B cell (primary cell): Measurements from ENCODE around the gene DAZL. TPM values are rescaled to one million over a fixed set of nuclear protein-coding genes. Genes with fewer than 3 reads are reported as not detected.

ENCODE experiments used
- ATAC-seq: fragments of 200-7000 bp; cut with Tn5 transposase; one replicate; pipeline ENCODE4 v1.10.0; 2021; ENCODE audit warnings: low read depth, mild to moderate bottlenecking, moderate number of reproducible peaks, moderate library complexity
- CTCF ChIA-PET: fragments of 350-600 bp; sonication (Branson Sonifier 250); formaldehyde crosslinking; loops from one replicate; lab custom pipeline; 2021; ENCODE audit warnings: antibody characterized with exemption, inconsistent platforms; lab: Charles Lee
- POLR2A ChIA-PET: fragments of 350-600 bp; sonication (Branson Sonifier 250); formaldehyde crosslinking; loops from one replicate; lab custom pipeline; 2021; ENCODE audit warnings: antibody characterized with exemption; lab: Charles Lee
- DNase-seq: peaks from one replicate; pipeline ENCODE4 v3.0.0; 2013
- H2AFZ ChIP-seq: 2 replicates; pipeline ENCODE4 v1.6.1; 2012; ENCODE audit warnings: mild to moderate bottlenecking, low read depth, low read length; ENCODE audit not compliant: insufficient read depth, poor library complexity, severe bottlenecking
- H3K27ac ChIP-seq, 2 donors: 1 replicate in 1 of 2; 2 replicates in 1 of 2; pipeline ENCODE4 v1.5.1; 2012 to 2013; ENCODE audit warnings: low read length in 2 of 2, mild to moderate bottlenecking in 2 of 2, moderate library complexity in 1 of 2
- H3K27me3 ChIP-seq, 4 experiments: fragments of 200-600 bp in 1 of 4; sonication (generic) in 1 of 4; replicated peaks in 1 of 4; 1 replicate in 2 of 4; 2 replicates in 2 of 4; pipeline versions ENCODE4 v1.6.1 to v1.7.0; 2013 to 2016; ENCODE audit warnings: low read length in 3 of 4, mild to moderate bottlenecking in 2 of 4, mixed read lengths in 1 of 4, moderate library complexity in 1 of 4; ENCODE audit not compliant: insufficient read depth in 4 of 4, control insufficient read depth in 3 of 4; ENCODE audit errors: control extremely low read depth in 1 of 4
- H3K36me3 ChIP-seq, 2 experiments: replicated peaks in 1 of 2; 1 replicate in 1 of 2; 2 replicates in 1 of 2; pipeline versions ENCODE4 v1.6.1 to v1.7.1; 2013; ENCODE audit warnings: low read length in 1 of 2; ENCODE audit not compliant: insufficient read depth in 2 of 2, control insufficient read depth in 1 of 2; ENCODE audit errors: control extremely low read depth in 1 of 2, extremely low read depth in 1 of 2
- H3K4me1 ChIP-seq, 2 donors: fragments of 200-600 bp in 1 of 2; sonication (generic) in 1 of 2; 1 replicate in 1 of 2; 2 replicates in 1 of 2; pipeline versions ENCODE4 v1.5.1 to v1.6.1; 2013 to 2017; ENCODE audit warnings: low read length in 2 of 2; ENCODE audit not compliant: control insufficient read depth in 2 of 2, insufficient read depth in 2 of 2
- H3K4me2 ChIP-seq: replicated peaks from 2 replicates; pipeline ENCODE3; 2012; ENCODE audit warnings: mild to moderate bottlenecking, low read depth, low read length; ENCODE audit not compliant: poor library complexity, severe bottlenecking
- H3K4me3 ChIP-seq, 5 experiments: fragments of 200-600 bp in 1 of 5; sonication (generic) in 1 of 5; 1 replicate in 3 of 5; 2 replicates in 2 of 5; pipeline versions ENCODE4 v1.5.1 to v1.7.0; 2011 to 2016; ENCODE audit warnings: low read length in 4 of 5, mild to moderate bottlenecking in 4 of 5, low read depth in 2 of 5, control low read depth in 1 of 5, moderate library complexity in 1 of 5; ENCODE audit not compliant: insufficient read depth in 1 of 5; ENCODE audit errors: control extremely low read depth in 1 of 5, extremely low read depth in 1 of 5
- H3K79me2 ChIP-seq: fragments of 200-600 bp; sonication (generic); one replicate; pipeline ENCODE4 v1.6.0; 2016; ENCODE audit warnings: low read length; ENCODE audit not compliant: control insufficient read depth, insufficient read depth
- H3K9ac ChIP-seq: fragments of 200-600 bp; sonication (generic); 2 replicates; pipeline ENCODE4 v1.6.1; 2017; ENCODE audit warnings: mild to moderate bottlenecking, low read length, moderate library complexity
- H3K9me3 ChIP-seq, 3 donors: one replicate each; pipeline versions ENCODE4 v1.6.1 to v1.7.1; 2013; ENCODE audit warnings: low read length in 2 of 3; ENCODE audit not compliant: control insufficient read depth in 2 of 3, insufficient read depth in 1 of 3; ENCODE audit errors: control extremely low read depth in 1 of 3
- H4K20me1 ChIP-seq: 2 replicates; pipeline ENCODE4 v1.6.0; 2012; ENCODE audit warnings: mild to moderate bottlenecking, low read length; ENCODE audit not compliant: insufficient read depth, control insufficient read depth, poor library complexity, severe bottlenecking
- H3K27ac Mint-ChIP-seq: one replicate; pipeline ENCODE4 v1.8.0; 2021; ENCODE audit warnings: mixed read lengths
- H3K27me3 Mint-ChIP-seq: one replicate; pipeline ENCODE4 v1.8.0; 2021; ENCODE audit warnings: mixed read lengths
- H3K4me1 Mint-ChIP-seq: one replicate; pipeline ENCODE4 v1.8.0; 2021; ENCODE audit warnings: mixed read lengths
- H3K4me3 Mint-ChIP-seq: one replicate; pipeline ENCODE4 v1.8.0; 2021; ENCODE audit warnings: mixed read lengths
- H3K9me3 Mint-ChIP-seq: one replicate; pipeline ENCODE4 v1.8.0; 2022; ENCODE audit warnings: mixed read lengths; ENCODE audit not compliant: insufficient read depth
- CTCF ChIP-seq: fragments of 200-600 bp; IDR thresholded peaks from one replicate; pipeline ENCODE4 v1.8.0; 2022; ENCODE audit warnings: antibody characterized with exemption, mild to moderate bottlenecking
- EZH2 ChIP-seq: IDR thresholded peaks from 2 replicates; pipeline ENCODE4 v1.6.1; 2012; ENCODE audit warnings: borderline replicate concordance, low read depth, mild to moderate bottlenecking, moderate library complexity, low read length; ENCODE audit not compliant: insufficient read depth, poor library complexity, severe bottlenecking
- WGBS: methylation state at CpG from one replicate; pipeline ENCODE4 v1.1.5; 2013; ENCODE audit warnings: missing lambda C conversion rate; ENCODE audit not compliant: insufficient coverage; 5-methylcytosine and 5-hydroxymethylcytosine counted together
- intact Hi-C: fragments of 100-400 bp; cut with micrococcal nuclease; formaldehyde crosslinking; loops from one replicate; pipeline ENCODE4 v1.10.0; 2022
- polyA plus RNA-seq: library from polyadenylated mRNA; depleted of rRNA; stranded (reverse); fragments of >200 nt; gene quantifications from 2 replicates; pipeline ENCODE4 v1.2.3, GENCODE V29; 2012
- total RNA-seq, 2 donors: library from RNA; stranded (reverse); fragments of 120-200 nt in 1 of 2; gene quantifications; 1 replicate in 1 of 2; 2 replicates in 1 of 2; pipeline versions ENCODE4 v1.2.3 to v1.2.4, GENCODE V29; 2013 to 2022

DAZL gene
- total and polyA plus RNA-seq, 2 donors (not counting 1 experiment from before 2014, with no cell fraction given), result 1.3 TPM; not detected in 1

GRCh38 chr3:16601537-16602005 lies 3.7 kb downstream of the DAZL start:
- Mint-ChIP-seq H3K9me3 (no peaks in the 10 kb centered on the region), H3K4me3 (no peak overlapping the region), H3K27ac (no peak overlapping the region), H3K27me3 (peaks cover 5% of the 10 kb centered on the region), H3K4me1 (peaks cover 2% of the 10 kb centered on the region)
- H3K9ac ChIP-seq, result no peak overlapping the region
- H3K79me2 ChIP-seq, result no peaks in the 10 kb centered on the region
- TF ChIP-seq EZH2 (no peak), CTCF (peak; percentile 42)
- no peaks in the 10 kb centered on the region for H3K36me3 ChIP-seq
- DNase-seq, result no peak
- ChIA-PET POLR2A (no interaction called here), CTCF (interaction anchor here (0.6 to 9.3 kb wide), 34 partner anchors 10 to 1240 kb away, joined by 3 to 139 read pairs (median 4); partner anchors contain the start of gene PLCL2)
- H3K4me1 ChIP-seq, result peaks cover 3% of the 10 kb centered on the region in 2 donors
- H3K27me3 ChIP-seq, result peaks cover 0 to 2% (median 0%) of the 10 kb centered on the region in 4 experiments
- H3K4me2 ChIP-seq, result no peak overlapping the region
- H3K9me3 ChIP-seq, result peaks cover 0 to 12% (median 0%) of the 10 kb centered on the region in 3 donors
- H2AFZ ChIP-seq, result no peak overlapping the region
- intact Hi-C loops, result loop anchor here (1.0 to 5.0 kb wide), 5 partner anchors 226 to 1240 kb away; no protein-coding TSS in a partner anchor
- H3K4me3 ChIP-seq, result no peak overlapping the region
- no CpG with 5 or more reads among the region's 3 CpGs for WGBS
- H4K20me1 ChIP-seq, result no peaks in the 10 kb centered on the region
- ATAC-seq, result no peak
- H3K27ac ChIP-seq, result no peak overlapping the region

GRCh38 chr3:16600780-16601536 lies 4.3 kb downstream of the DAZL start:
- H3K9me3 Mint-ChIP-seq, result no peaks in the 10 kb centered on the region
- ATAC-seq (peak; percentile 51), DNase-seq (peak; percentile 85)
- no peak overlapping the region for H3K4me2 ChIP-seq
- peaks cover 0 to 2% (median 0%) of the 10 kb centered on the region in 4 experiments for H3K27me3 ChIP-seq
- H3K27me3 Mint-ChIP-seq, result peaks cover 5% of the 10 kb centered on the region
- H3K79me2 ChIP-seq, result no peaks in the 10 kb centered on the region
- ChIA-PET CTCF (interaction anchor here (0.6 to 9.3 kb wide), 36 partner anchors 9 to 1241 kb away, joined by 3 to 139 read pairs (median 4); partner anchors contain the start of gene PLCL2), POLR2A (no interaction called here)
- no peaks in the 10 kb centered on the region for H4K20me1 ChIP-seq
- peak overlapping the region; percentile 25 for H2AFZ ChIP-seq
- H3K4me3 ChIP-seq, result no peak overlapping the region
- WGBS, result no CpG with 5 or more reads among the region's 7 CpGs
- H3K27ac ChIP-seq, result no peak overlapping the region
- no peak overlapping the region for H3K4me3 Mint-ChIP-seq
- H3K36me3 ChIP-seq, result no peaks in the 10 kb centered on the region
- peaks cover 0 to 12% (median 0%) of the 10 kb centered on the region in 3 donors for H3K9me3 ChIP-seq
- peaks cover 2% of the 10 kb centered on the region for H3K4me1 Mint-ChIP-seq
- peak overlapping the region; percentile 20 for H3K9ac ChIP-seq
- no peak overlapping the region for H3K27ac Mint-ChIP-seq
- TF ChIP-seq CTCF (peak; percentile 93), EZH2 (no peak)
- intact Hi-C loops, result loop anchor here (1.0 to 5.0 kb wide), 5 partner anchors 226 to 1240 kb away; no protein-coding TSS in a partner anchor
- peaks cover 3% of the 10 kb centered on the region in 2 donors for H3K4me1 ChIP-seq
